Measurements from ENCODE around the gene ODF4.
"Not testable (repeated sequence)": the region's sequence is repeated elsewhere in the genome, so short reads cannot be mapped to it uniquely, and the experiment has no call there.

Gene ODF4

DNA sequence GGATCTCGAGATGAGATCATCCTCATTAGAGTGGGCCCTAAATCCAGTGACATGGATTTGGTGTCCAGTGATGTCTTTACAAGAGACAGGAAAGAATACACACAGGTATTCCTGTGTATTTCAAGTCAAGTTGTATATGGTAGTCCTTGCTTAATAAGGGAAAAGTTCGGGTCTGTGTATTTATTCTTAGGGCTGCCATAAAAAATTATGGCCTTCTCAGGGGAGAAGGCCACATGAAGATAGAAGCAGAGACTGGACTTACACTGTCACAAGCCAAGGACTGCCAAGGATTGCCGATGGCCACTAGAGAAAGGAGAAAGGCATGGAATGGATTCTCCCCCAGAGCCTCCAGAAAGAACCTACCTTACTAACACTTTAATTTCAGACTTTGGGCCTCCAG, 28.6 kb downstream of the ODF4 start:
- DNase-seq (ENCODE audit: low read depth in 2 of 2), result no peak

DNA sequence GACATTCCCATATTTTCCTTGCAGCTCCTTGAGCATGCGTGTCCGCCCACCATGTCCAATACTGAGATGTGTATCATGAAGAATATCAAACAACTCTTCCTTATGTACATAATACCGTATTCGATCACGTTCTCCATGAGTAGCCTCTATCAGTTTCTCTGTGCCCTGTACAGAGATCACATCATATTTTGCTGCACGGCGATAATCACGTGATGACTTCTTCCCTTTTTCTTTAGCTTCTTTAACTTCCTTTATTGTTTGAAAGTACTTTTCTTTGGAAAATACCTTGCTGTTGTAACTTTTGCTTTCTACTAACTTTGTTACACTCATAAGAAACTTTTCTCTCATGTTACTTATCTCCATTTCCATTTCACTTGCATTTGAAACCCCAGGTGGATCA, 30.3 kb downstream of the ODF4 start:
- no peak for DNase-seq (ENCODE audit: low read depth in 2 of 2)

DNA sequence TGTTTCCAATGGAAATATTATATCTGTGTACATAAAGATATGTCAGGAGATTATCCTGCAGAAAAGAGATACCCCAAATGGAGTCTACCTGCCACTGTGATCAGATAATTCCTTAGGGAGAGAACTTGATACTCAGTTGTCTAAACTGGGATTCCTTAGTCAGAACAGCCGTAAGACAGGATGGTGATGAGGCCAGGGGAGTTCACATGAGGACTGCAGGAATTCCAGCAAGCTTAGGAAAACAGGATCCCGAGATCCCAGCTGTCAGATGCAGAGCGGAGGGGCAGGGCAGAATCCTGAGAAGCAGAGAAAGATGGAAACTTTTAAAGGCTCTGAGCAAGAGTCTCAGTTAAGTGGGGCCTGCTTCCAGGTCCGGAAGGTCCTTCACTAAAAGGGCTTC, 32.1 kb downstream of the ODF4 start:
- DNase-seq (ENCODE audit: low read depth in 2 of 2), result no peak

DNA sequence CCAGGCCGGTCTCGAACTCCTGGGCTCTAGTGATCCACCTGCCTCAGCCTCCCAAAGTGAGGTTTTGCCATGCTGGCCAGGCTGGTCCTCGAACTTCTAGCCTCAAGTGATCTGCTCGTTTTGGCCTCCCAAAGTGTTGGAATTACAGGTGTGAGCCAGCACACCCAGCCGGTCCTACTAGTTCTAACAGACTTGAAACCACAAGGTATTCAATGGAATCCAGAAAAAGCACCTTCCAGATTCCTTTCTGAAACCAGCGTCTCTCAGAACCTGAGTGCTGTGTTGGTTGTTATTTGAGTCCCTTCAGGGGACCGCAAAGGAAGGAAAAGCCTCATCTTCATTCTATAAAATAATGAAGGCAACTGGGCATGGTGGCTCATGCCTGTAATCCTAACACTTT, 32.8 kb downstream of the ODF4 start:
- no peak for DNase-seq (ENCODE audit: low read depth in 2 of 2)

DNA sequence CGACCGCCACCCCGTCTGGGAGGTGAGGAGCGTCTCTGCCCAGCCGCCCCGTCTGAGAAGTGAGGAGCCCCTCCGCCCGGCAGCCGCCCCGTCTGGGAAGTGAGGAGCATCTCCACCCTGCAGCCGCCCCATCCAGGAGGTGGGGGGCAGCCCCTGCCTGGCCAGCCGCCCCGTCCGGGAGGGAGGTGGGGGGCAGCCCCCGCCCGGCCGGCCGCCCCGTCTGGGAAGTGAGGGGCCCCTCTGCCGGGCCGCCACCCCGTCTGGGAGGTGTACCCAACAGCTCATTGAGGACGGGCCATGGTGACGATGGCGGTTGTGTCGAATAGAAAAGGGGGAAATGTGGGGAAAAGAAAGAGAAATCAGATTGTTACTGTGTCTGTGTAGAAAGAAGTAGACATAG, 34.2 kb downstream of the ODF4 start:
- DNase-seq (ENCODE audit: low read depth in 2 of 2), result not testable (repeated sequence)

DNA sequence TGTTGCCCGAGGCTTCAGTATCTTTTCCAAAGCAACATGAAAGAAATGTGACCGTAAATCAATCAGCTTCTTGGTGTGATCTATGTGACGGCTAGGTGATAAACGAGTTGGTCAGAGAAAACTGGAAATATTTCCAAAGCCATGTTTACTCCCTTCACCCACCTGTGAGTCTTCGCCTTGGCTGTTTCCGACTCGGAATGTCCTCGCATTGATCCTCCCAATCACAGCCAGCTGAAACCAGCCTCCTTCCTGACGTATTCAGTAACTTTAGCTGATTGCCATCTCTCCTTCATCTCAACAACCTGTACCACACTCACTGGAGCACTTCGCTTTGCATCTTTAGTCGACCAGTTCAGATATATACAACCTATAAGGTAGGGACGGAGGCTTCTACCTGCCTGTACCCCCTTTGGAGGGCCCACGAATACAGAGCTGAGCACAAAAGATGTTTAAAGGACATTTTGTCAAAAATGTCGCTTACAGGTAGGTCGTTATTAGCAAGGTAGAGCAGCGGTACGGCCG, 36.2 kb downstream of the ODF4 start:
- no peak for DNase-seq (ENCODE audit: low read depth in 2 of 2)

DNA sequence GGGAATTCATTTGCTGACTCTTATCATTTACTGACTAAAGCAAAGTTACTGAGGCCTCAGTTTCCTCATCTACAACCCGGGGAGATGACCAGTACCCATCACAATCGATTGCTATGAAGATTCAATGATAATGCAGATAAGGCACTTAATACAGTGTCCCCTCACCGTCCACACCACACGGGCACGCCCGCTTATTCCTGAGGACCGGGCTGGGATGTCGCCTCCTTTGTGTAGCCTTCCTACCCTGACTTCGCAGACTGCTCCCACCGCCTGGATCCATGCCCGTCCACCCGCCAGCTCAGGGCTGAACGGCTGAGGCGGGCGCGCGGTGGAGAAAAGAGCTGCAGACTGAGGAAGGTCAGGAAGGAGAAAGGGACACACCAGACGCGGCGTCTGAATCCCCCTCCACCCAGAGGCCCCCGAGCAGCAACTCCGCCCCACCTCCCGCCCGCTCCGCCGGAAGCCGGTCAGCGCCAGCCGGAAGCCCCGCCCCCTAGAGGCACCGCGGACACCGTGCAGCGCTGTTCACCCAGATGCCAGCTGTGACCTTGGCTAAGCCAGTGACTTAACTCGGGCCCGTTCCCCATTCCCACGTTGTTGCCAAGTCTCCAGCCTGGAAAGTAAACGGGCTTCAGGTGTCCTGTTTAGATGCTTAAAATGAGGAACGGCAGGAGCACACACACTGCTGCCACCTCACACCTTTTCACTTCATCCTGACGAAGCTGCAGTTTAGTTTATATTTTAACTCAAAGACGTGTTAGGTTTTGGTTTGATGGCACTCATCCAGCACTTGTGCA, 36.8 kb downstream of the ODF4 start, which contains the start of gene KRABD2:
TSS of gene KRABD2 (minus strand) at position 434 of the 797 bp plus-strand sequence.
- peak; percentile 88 to 89 for DNase-seq (ENCODE audit: low read depth in 2 of 2)

DNA sequence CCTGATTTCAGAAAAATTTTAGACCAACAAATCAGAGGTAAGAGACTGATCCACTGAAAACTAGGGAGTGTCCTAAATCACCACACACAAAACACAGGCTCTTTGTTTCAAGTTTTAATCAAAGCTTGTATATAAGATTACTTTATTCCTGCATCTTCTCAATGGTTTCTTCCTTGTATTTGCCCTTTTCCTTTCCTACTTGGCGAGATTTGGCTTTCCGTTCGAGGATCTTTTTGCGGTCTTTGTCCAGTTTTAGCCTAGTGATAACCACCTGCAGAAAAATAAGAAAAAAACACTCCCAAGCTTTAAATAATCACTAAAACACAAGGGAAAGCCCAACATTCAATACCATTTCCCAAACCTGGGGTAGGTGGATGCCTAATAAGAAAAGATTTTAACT, 37.8 kb downstream of the ODF4 start:
- no peak for DNase-seq (ENCODE audit: low read depth in 2 of 2)

DNA sequence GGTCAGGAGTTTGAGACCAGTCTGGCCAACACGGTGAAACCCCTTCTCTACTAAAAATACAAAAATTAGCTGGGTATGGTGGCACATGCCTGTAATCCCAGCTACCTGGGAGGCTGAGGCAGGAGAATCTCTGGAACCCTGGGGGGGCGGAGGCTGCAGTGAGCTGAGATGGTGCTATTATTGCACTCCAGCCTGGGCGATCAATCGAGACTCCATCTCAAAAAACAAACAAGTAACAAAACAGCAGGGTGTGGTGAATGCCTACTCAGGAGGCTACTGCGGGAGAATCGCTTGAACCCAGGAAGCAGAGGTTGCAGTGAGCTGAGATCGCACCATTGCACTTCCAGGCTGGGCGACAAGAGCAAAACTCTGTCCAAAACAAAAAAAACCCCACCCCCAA, 38.5 kb downstream of the ODF4 start:
- not testable (repeated sequence) for DNase-seq (ENCODE audit: low read depth in 2 of 2)

DNA sequence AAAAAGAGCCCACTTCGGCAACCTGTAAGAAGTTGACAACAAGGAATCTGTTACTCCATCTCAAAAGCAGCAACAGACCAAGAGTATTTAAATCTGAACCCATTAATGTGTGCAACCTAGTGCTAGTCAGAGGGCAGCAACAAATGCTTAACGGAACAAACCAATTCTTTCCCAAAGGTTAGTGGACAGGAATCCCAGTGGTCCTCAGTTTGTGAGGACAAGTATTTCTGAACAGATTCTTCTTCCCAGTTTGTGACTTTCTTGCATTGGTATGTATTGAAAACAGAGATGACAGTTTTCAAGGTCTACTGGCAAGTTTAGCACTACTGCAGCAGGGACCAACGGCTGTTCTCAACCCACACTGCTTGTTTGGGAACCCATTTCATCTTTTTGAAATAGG, 40.4 kb downstream of the ODF4 start:
- no peak for DNase-seq (ENCODE audit: low read depth in 2 of 2)

DNA sequence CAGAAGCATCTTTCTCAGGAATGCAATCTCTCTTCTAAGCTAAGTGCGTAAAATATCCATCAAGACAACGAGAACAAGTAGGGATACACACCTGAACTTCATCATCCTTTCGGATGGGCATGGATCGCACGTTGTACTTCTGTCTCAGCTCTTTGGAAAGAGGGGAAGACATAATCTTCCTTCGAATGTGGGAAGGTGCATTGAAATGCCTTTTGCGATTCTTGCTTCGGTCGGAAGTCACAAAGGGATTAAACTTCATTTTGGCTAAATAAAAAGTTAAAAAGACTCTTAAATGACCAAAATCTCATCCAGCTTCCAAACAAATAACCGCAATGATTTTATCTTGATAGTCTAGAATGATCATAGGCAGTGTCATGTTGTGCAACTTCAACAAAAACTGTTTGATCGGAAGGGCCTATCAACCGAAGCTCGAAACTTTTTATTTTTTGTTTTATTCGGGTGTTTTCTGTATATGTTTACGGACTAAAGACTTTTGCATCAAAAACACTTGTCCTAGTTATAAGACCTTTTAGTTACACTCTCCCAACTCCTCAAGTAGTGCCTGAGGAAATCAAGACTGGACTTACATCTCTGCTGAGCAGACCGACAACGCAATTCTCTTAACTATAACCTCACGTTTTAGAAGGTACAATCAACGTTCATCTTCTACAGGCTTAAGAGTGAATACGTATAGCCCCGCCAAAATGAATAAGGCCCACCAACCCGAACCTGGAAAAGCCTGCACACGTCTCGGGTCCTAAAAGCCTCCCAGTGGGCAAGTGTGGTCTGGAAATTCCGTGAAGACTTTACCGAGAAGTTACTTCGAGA, 42.6 kb downstream of the ODF4 start:
- DNase-seq (ENCODE audit: low read depth in 2 of 2), result no peak

DNA sequence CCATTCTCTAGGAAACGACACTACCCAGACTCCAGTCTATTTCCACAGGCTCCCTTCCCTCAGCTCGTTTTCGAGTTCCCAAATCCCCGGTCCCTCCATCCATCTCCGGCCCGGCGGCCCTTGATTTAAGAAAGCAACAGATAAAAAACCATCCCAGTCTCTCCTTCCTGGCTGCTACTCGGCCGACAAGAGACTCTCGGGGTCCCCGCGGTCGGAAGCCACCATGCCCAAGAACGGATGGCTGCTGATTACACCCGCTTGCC, 43.2 kb downstream of the ODF4 start:
- no peak for DNase-seq (ENCODE audit: low read depth in 2 of 2)

DNA sequence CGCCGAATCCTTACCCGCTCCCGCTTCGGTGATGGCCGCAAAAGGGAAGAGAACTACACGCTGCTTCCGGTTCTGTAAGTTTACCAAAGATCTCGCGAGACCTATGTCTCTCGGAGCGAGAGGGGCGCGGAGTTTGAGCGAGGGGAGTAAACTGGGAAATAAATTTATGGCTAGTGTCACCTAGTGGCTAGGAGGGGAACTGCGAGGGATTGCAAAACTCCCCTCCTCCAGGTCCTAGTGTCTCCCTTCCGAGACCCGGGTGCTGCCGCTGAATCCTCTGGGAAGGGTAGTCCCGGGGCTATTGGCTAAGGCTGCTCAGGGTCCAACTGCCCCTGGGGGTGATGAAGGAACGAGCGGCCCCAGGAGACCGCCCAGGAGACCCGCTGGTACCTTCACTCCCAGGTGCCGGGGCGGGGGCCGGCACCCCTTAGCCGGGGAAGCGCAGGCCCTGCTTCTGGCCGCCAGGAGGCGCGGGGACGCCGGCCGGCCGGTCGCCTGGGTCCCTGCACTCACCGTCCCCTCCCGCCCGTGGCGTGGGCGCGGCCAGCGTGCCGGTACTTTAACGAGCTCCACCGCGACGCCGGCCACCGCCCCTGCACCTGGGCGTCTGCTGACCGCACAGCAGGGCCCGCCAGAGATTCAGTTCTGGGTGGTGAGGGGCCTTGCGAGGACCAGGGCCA, 43.6 kb downstream of the ODF4 start, which contains the start of gene RPL26:
TSS of gene RPL26 (minus strand) at position 51 of the 680 bp plus-strand sequence. CDS start 883 bp downstream, outside the sequence.
- peak; percentile 83 to 92 for DNase-seq (ENCODE audit: low read depth in 2 of 2)

DNA sequence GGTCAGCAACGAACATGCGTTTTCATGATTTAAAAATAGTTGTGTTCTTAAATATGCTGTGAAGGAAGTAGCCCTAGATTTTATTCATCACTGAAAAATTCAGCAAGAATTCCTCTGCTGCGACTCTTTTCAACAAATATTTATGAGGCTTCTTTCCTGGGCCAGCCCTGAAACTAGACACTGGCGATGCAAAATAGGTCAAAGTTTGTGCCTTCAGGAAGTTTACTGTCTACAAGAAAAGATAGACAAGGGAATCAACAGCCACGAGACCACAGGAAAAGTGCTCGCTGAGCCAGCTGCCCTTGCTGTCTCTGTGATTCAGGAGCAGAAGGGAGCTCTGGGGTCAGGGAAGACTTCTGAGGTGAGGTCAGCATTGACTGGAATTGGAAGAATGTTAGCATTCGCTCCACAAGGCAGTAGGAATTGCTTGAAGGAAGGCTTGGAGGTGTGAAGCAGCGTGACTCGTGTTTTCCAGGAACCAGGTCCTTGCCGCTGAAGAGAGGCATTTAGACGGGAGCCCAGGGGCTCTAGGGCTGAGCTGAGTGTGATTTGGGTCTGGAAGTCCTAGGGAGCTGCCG, 45.2 kb downstream of the ODF4 start:
- no peak for DNase-seq (ENCODE audit: low read depth in 2 of 2)

DNA sequence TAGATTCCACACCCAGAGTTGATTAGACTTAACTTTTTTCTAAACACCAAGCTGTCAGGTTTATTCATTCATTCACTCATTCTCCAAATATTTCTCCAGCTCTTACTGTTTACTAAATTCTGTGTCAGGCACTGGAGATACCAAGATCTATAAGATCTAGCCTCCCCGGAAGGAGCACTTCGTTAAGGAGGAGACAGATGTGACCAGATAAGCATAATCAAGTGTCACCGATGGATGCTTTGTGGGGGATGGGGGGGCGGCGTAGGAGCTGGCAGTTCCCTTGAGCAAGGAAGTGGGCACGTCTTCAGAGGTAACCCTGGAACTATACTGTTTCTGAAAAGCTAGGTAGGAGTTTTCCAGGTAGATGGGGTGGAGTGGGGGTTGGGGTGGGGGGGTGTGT, 47.2 kb downstream of the ODF4 start:
- no peak for DNase-seq (ENCODE audit: low read depth in 2 of 2)

DNA sequence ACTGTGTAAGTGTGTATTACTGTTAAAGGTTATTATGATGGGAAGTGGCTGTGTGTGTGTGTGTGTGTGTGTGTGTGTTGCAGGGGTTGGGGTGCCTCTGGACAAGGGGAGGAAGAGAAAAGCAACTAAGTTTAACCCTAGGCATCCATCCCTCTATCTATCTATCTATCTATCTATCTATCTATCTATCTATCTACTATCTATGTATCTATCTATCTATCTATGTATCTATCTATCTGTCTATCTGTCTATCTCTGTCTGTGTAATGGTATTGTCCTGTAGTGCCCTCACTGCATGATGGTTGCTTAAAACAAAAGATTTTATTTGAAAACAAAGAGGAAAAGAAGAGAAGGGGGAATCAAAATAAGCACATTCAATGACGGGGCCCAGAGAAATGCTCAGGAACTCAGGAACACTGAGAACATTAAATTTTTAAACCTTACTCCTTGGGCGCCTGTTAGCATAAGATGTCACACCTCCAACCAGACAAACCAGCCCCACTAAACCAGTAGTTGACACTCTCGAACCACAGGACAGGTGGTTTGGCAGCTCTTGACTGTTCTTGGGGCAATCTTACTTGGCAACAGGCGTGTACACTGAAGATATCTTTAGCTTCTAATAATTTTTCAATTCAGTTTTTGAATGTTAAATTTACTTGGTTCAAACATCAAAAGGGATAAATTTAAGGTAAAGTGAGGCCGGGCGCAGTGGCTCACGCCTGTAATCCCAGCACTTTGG, 48.4 kb downstream of the ODF4 start:
- DNase-seq (ENCODE audit: low read depth in 2 of 2), result no peak

DNA sequence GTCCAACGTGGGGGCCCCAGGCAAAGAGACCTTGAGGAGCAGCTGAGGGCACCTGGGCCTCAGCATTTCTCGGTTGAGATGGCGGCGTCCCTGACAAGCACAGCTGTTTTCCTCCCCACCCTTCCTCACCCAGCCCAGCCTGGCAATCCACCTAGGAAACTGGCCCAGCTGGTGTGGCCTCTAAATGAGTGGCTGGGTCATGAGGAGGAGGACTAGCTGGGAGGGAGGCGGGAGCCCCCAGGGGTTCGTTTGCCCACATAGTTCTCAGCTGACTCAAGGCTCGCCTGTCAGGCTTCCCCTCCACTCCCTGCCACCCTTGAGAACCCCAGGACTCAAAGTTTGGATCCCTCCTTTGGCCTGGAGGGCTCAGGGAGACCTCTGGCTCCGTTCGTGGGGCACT, 52.1 kb downstream of the ODF4 start:
- DNase-seq (ENCODE audit: low read depth in 2 of 2), result no peak

DNA sequence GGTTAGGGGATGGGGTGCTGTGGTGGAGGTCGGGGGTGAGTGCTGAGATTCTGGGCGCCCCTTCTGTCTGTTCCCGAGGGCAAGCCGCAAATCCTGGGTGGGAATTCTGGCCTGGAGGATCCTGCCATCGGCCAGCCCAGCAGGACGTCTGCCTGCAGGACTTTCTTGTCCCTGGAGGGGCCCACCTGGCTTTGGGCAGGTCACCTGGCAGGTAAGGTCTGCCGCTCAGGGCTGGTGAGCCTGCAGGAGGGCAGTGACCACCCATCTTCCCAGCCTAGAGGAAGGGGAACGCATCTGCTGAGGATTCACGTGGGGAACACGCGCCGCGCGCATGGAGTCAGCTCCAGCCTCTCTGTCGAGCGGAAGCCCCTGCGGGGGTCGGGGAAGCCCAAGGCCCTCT, 52.6 kb downstream of the ODF4 start:
- DNase-seq (ENCODE audit: low read depth in 2 of 2), result no peak

DNA sequence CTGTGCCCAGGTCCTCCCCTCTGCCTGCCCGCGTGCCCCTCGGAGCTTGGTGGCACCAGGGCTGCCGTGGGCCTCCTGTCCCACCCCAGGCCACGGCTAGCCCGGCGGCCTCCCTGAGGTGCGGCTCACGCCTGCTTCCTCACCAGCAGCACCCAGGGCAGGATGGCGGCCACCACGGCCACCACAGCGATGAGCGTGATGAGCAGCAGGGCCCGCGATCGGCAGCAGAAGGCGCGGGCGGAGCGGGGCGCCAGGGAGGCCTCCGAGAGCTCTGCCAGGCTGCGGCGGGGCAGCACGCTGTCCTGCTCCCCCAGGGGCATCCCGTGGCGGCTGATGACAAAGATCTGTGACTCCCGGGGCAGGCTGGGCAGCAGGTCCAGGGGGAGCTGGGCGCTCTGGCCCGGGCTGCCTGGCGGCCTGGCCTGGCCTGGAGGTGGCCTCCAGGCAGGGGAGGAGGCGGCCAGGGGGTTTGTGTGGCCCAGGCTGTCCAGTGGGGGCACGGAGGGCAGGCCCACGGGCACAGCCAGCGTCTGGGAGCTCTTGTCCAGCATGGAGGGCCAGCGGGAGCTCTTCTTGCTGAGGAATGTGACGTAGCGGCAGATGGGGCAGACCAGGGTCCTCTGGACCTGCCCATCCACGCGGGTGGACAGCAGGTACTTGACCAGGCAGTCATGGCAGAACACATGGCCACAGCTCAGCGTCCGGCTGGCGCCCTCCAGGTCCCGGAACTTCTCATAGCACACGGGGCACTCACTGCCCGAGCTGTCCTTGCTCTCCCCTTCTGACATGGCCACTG, 53.2 kb downstream of the ODF4 start:
- DNase-seq (ENCODE audit: low read depth in 2 of 2), result no peak

DNA sequence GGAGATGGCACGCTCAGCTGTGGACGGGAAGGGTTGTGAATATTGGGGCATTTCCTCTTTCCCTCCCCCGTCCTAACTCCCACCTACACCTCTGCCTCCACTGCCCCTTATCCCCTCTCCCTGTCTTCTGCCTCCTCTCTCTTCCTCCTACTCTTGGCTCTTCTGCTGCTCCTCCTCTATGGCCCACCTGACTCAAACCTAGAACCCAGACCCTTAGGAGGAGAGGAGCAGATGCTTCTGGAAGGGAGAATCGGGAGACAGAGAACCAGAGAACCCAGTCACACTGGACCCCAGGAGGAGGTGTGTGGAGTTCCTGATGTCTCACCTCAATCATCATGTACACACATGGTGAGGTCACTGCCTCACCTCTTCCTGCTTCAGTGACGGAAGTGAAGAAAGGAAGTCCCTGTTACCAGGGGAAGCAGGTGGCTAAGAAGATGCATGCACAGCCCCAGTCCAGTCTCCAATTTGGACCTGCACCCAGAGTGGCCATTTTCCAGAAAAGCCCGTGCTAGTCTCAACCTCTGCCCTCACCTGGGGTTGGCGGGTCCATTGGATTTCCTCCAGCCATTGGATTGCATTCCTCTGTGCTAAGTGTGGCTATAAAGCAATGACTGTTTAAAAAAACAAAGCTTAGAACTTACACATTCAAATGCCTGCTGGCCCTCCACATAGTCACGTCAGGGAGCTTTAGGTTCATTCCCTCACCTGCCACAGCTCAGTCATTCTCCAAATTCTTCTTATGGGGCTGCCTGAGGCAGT, 54.0 kb downstream of the ODF4 start:
- DNase-seq (ENCODE audit: low read depth in 2 of 2), result no peak
